SK-N-MC (cell line): Measurements from ENCODE around the gene PNPLA1.

Source experiments
- EZH2 ChIP-seq: fragments of 200-600 bp; sonication (generic); IDR thresholded peaks from one replicate; pipeline ENCODE4 v1.6.1; 2017; ENCODE audit warnings: antibody characterized with exemption
- FOXP2 ChIP-seq: optimal IDR thresholded peaks from 2 replicates; pipeline ENCODE3; 2011; ENCODE audit warnings: mild to moderate bottlenecking, moderate library complexity; ENCODE audit not compliant: insufficient read depth; ENCODE audit errors: extremely low read length, control extremely low read depth
- POLR2AphosphoS5 ChIP-seq: IDR thresholded peaks from 2 replicates; pipeline ENCODE4 v1.6.1; 2012; ENCODE audit warnings: mild to moderate bottlenecking, low read depth, low read length, borderline replicate concordance

DNA sequence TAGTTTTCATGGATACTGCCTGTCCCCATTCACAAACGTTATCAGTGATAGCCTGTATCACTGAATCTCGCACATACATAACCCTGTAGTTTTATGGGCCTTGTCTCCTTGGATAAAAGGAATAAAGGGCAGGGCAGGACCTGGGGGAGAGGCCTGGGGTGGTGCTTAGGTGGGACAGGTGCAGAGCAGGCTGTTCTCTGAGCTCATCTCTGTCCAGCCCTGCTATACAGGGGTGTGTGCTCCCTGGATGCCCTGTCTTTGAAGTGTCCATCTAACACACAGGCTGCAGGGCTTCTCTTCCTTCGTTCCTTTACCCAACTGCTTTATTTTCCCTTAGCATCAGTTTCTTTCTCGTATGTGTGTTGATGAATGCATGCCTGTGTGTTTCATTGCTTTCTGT is 46.9 kb upstream of the PNPLA1 start:
- TF ChIP-seq POLR2AphosphoS5 (no peak), EZH2 (no peak), FOXP2 (no peak)
